ENCODE results near the gene ATOSB. TPM values are rescaled to one million over a fixed set of nuclear protein-coding genes. Genes with fewer than 3 reads are reported as not detected.

Gene ATOSB
- total and polyA plus RNA-seq, 2 experiments from 2014 or later, result 25.5 to 31.3 TPM

GRCh38 chr9:35102769-35103659 is 12.6 kb downstream of the ATOSB start, which contains the start of gene STOML2:
Gene STOML2, minus strand, starts transcription at chr9:35103131. Its CDS starts 37 bp downstream, at chr9:35103094.
- Histone ChIP-seq H3K27ac (peak within 1 kb of the TSS; percentile 87), H3K4me1 (ENCODE audit: low read depth) (peaks cover 16% of the 10 kb centered on the region), H3K4me3 (peak within 1 kb of the TSS; percentile 56), H3K9me3 (ENCODE audit: low read depth) (no peaks in the 10 kb centered on the region), H3K27me3 (no peaks in the 10 kb centered on the region), H3K36me3 (peaks cover 24% of the 10 kb centered on the region)
- TF ChIP-seq, protein P1, sequence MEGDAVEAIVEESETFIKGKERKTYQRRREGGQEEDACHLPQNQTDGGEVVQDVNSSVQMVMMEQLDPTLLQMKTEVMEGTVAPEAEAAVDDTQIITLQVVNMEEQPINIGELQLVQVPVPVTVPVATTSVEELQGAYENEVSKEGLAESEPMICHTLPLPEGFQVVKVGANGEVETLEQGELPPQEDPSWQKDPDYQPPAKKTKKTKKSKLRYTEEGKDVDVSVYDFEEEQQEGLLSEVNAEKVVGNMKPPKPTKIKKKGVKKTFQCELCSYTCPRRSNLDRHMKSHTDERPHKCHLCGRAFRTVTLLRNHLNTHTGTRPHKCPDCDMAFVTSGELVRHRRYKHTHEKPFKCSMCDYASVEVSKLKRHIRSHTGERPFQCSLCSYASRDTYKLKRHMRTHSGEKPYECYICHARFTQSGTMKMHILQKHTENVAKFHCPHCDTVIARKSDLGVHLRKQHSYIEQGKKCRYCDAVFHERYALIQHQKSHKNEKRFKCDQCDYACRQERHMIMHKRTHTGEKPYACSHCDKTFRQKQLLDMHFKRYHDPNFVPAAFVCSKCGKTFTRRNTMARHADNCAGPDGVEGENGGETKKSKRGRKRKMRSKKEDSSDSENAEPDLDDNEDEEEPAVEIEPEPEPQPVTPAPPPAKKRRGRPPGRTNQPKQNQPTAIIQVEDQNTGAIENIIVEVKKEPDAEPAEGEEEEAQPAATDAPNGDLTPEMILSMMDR (IDR thresholded peaks at IDR 0.05; ENCODE audit: low read depth, low read length), result no peak
- peak; percentile 96 to 98 for DNase-seq (ENCODE audit: low read depth in 1 of 2, low spot score in 1 of 2)

- peak in 1 of 2 donors; percentile 16 for DNase-seq (ENCODE audit: low read depth in 1 of 2, low spot score in 1 of 2)
- peaks cover 16% of the 10 kb centered on the region for H3K4me1 ChIP-seq (ENCODE audit: low read depth)
- H3K27ac ChIP-seq, result peak overlapping the region; percentile 87
- peak overlapping the region; percentile 56 for H3K4me3 ChIP-seq
- H3K9me3 ChIP-seq (ENCODE audit: low read depth), result no peaks in the 10 kb centered on the region
- TF ChIP-seq, protein P1 (IDR thresholded peaks at IDR 0.05; ENCODE audit: low read depth, low read length), result no peak
- peaks cover 20% of the 10 kb centered on the region for H3K36me3 ChIP-seq
- H3K27me3 ChIP-seq, result no peaks in the 10 kb centered on the region
Observed at GRCh38 chr9:35102465-35102768, 13.2 kb downstream of the ATOSB start.

DNA sequence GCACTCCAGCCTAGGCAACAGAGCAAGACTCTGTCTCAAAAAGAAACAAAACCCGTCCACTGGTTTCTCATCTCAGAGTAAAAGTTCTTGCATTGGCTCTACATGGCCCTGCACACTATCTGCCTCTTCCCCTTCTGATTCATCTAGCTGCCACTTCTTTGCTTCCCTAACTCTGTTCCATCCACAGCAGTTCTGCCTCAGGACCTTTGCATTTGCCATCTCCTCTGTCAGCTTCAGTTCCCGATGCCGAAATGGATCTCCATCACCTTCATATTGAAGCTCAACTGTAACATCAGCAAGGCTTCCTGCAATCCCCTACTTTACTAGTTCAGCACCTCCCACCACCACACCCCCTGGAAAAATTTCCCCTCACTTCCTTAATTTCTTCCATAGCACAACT is 18.1 kb downstream of the ATOSB start:
- peaks cover 8% of the 10 kb centered on the region for H3K36me3 ChIP-seq
- DNase-seq (ENCODE audit: low read depth in 1 of 2, low spot score in 1 of 2), result no peak

GRCh38 chr9:35096035-35096849 is 19.4 kb downstream of the ATOSB start, which contains the start of gene PIGO:
Gene PIGO, minus strand, starts transcription at chr9:35096591. Its CDS starts 1,026 bp downstream, at chr9:35095565.
- H3K27ac ChIP-seq, result peak within 1 kb of the TSS; percentile 96
- H3K36me3 ChIP-seq, result peaks cover 3% of the 10 kb centered on the region
- H3K27me3 ChIP-seq, result no peaks in the 10 kb centered on the region
- peak; percentile 86 to 91 for DNase-seq (ENCODE audit: low read depth in 1 of 2, low spot score in 1 of 2)
- TF ChIP-seq, protein P1 (IDR thresholded peaks at IDR 0.05; ENCODE audit: low read depth, low read length), result peak; percentile 78
- H3K4me3 ChIP-seq, result peak within 1 kb of the TSS; percentile 70
- no peaks in the 10 kb centered on the region for H3K9me3 ChIP-seq (ENCODE audit: low read depth)
- no peaks in the 10 kb centered on the region for H3K4me1 ChIP-seq (ENCODE audit: low read depth)

More for the DNA sequence above, 18.1 kb downstream of the ATOSB start:
- Histone ChIP-seq H3K27ac (no peak overlapping the region), H3K27me3 (no peaks in the 10 kb centered on the region), H3K9me3 (ENCODE audit: low read depth) (no peaks in the 10 kb centered on the region), H3K4me3 (no peak overlapping the region), H3K4me1 (ENCODE audit: low read depth) (peaks cover 8% of the 10 kb centered on the region)
- TF ChIP-seq, protein P1 (IDR thresholded peaks at IDR 0.05; ENCODE audit: low read depth, low read length), result no peak

GRCh38 chr9:35091536-35091935 is 24.1 kb downstream of the ATOSB start:
- H3K9me3 ChIP-seq (ENCODE audit: low read depth), result no peaks in the 10 kb centered on the region
- no peaks in the 10 kb centered on the region for H3K4me1 ChIP-seq (ENCODE audit: low read depth)
- TF ChIP-seq, protein P1 (IDR thresholded peaks at IDR 0.05; ENCODE audit: low read depth, low read length), result no peak
- no peaks in the 10 kb centered on the region for H3K27me3 ChIP-seq
- H3K4me3 ChIP-seq, result no peak overlapping the region
- H3K27ac ChIP-seq, result no peak overlapping the region
- no peak for DNase-seq (ENCODE audit: low read depth in 1 of 2, low spot score in 1 of 2)
- H3K36me3 ChIP-seq, result peaks cover 28% of the 10 kb centered on the region

Measured in cardiac muscle cell (in vitro differentiated cells and primary cell).